ENCODE measurements around the gene VPS52.

Gene VPS52

DNA sequence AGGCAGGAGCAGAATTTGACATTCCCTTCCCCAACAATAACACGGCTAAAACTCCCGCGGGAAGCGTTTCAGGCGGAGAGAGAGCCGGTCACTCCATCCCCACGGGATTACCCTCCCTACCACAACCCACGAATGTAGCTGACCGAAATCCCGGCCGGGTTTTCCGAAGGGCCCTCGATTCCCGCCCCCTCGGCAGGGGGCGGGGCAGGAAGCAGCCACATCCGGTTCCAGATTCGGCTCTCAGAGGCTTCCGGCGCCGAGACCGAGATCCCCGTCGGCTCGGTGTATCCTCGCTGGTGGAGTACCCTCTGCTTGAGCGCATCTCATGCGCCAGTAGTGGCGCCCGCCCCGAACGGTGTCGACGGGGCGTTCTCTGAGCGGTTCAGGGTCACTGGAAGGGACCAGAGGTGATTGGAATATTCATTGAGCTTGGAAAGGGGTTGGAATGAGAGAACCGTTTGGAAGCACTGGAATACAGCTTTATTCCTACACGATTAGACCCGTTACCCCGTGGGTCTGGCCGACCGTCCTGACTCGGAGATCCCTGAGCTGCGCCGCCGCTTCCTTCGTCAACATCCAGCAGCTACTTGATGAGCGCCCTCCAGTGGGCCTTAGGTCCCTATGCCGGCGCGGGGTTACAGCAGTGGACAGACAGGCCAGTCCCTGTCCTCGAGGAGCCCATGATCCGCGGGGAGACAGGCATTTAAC is 27.7 kb upstream of the VPS52 start:
- peak overlapping the region; percentile 96 for H3K4me3 ChIP-seq (ENCODE audit: low read length)
- TF ChIP-seq, protein P1, sequence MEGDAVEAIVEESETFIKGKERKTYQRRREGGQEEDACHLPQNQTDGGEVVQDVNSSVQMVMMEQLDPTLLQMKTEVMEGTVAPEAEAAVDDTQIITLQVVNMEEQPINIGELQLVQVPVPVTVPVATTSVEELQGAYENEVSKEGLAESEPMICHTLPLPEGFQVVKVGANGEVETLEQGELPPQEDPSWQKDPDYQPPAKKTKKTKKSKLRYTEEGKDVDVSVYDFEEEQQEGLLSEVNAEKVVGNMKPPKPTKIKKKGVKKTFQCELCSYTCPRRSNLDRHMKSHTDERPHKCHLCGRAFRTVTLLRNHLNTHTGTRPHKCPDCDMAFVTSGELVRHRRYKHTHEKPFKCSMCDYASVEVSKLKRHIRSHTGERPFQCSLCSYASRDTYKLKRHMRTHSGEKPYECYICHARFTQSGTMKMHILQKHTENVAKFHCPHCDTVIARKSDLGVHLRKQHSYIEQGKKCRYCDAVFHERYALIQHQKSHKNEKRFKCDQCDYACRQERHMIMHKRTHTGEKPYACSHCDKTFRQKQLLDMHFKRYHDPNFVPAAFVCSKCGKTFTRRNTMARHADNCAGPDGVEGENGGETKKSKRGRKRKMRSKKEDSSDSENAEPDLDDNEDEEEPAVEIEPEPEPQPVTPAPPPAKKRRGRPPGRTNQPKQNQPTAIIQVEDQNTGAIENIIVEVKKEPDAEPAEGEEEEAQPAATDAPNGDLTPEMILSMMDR (conservative IDR thresholded peaks at IDR 0.05; ENCODE audit: low read depth, low read length) = peak; percentile 79
- no peak for DNase-seq (ENCODE audit: low read depth)

DNA sequence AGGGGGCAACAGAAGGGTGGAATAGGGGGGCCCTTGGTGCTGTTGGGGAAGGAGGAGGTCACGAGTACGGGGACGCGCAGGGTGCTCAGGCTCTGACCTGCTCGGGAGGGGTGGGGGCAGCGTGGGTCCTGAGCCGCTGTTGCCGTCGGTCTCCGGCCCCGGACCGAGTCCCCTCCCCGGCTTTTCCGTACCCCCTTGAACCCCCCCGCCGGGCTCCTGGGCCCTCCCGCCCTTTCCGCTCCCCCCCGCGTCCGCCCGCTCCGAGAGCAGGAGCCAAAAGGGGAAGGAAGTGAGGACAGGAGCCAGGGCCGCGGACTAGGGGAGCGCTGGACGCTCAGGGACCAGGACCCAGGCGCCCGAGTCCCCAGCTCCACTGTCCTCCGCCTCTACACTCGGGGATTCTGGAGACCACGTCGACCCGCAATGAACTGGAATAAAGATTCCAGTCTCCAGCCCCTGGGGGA is 27.1 kb upstream of the VPS52 start, which contains the start of gene RGL2:
TSS of gene RGL2 (minus strand) at position 170 of the 464 bp plus-strand sequence. CDS start 332 bp downstream, outside the sequence.
- TF ChIP-seq, protein P1 (conservative IDR thresholded peaks at IDR 0.05; ENCODE audit: low read depth, low read length) = no peak
- no peak for DNase-seq (ENCODE audit: low read depth)
- H3K4me3 ChIP-seq (ENCODE audit: low read length) = peak within 1 kb of the TSS; percentile 96

DNA sequence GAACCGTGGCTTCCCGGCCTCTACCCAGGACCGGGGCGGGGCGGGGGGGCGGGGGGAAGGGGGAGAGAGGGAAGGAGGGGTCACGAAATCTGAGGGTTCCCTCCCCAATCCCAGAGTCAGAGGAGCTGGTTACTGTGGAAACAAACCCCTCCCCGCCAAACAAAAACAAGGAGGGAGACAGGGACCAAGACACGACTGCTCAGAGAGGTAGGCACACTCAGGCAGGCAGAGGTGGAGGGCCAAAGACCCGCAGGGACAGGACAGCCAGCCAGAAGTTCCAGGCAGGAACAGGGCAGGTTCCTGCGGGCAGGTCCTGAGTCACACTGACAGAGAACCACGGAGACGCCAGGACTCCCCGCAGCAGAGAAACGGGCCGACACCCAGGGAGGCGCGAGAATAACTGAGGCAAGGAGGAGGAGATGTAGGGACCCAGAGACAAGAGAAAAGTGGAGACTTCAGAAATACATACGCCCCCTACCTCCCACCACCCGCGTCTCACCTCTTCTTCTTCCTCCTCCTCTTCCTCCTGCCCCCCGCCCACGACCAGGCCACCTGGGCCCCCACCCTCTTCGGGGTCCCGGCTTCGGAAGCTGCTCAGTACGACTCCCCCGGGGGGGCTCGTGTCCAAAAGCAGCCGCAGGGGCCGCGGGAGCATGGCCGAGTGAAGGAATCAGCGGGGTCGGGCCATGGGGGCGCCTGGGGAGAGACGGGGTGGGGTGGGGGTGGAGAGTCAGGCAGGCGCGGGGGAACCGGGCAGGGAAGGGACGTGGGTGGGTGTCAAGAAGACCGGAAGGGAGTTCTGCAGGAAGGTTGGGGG is 26.5 kb upstream of the VPS52 start:
- DNase-seq (ENCODE audit: low read depth) = no peak
- H3K4me3 ChIP-seq (ENCODE audit: low read length) = peak overlapping the region; percentile 96
- TF ChIP-seq, protein P1 (conservative IDR thresholded peaks at IDR 0.05; ENCODE audit: low read depth, low read length) = peak; percentile 8

DNA sequence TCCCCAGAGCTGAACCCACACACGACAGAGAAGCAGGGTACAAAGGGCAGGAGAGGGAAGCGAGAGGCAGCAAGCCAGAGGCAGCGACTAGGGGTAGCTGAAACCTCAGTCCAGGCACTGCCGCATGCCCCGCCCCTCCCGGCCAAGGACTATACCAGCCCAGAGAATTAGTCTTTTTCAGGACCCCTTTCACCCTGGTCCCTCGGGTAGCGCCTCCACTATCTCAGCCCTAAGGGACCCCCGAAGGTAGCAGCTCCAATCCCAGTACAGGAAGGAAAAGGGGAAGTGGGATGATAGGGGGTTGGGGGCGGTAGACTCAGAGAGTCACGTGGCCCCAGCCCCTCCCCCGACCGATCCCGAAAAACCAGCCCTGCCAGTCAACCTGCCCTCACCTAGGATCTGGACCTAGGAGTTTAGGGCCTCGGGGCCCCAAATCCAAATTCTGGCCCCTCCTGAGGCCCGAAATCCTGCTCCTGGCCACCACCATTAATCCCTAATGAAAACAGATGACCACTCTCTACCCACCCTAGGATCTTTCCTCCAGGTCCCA is 25.8 kb upstream of the VPS52 start:
- H3K4me3 ChIP-seq (ENCODE audit: low read length) = peak overlapping the region; percentile 96
- no peak for DNase-seq (ENCODE audit: low read depth)
- TF ChIP-seq, protein P1 (conservative IDR thresholded peaks at IDR 0.05; ENCODE audit: low read depth, low read length) = no peak

DNA sequence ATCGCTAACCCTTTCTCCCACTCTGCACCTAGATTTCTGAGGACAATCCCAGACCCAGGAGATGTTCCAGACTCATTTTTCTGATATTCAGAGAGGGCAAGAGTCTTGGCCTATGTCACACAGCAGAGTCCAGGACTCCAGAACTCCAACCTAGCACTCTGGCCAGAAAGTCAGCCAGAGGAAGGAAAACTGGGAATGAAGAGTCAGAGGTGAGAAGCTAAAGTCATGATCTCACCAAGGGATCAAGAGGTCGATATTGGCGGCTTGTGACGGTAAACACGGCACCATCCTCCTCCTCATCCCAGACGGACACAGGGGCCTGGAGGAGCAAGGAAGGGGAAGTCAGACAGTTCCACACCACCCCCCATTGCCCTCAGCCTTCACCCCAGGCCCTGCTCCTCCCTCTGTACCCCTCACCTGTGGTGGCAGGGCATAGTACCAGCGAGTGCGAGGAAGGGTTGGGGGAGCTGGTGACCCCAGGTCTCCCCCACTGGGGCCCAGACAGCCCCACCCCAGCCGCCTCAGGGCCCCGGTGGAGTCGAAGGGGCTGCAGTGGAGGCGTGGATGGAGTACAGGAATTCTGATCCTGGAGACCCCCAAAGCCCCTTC is 25.2 kb upstream of the VPS52 start:
- TF ChIP-seq, protein P1 (conservative IDR thresholded peaks at IDR 0.05; ENCODE audit: low read depth, low read length) = no peak
- DNase-seq (ENCODE audit: low read depth) = no peak
- peak overlapping the region; percentile 96 for H3K4me3 ChIP-seq (ENCODE audit: low read length)

DNA sequence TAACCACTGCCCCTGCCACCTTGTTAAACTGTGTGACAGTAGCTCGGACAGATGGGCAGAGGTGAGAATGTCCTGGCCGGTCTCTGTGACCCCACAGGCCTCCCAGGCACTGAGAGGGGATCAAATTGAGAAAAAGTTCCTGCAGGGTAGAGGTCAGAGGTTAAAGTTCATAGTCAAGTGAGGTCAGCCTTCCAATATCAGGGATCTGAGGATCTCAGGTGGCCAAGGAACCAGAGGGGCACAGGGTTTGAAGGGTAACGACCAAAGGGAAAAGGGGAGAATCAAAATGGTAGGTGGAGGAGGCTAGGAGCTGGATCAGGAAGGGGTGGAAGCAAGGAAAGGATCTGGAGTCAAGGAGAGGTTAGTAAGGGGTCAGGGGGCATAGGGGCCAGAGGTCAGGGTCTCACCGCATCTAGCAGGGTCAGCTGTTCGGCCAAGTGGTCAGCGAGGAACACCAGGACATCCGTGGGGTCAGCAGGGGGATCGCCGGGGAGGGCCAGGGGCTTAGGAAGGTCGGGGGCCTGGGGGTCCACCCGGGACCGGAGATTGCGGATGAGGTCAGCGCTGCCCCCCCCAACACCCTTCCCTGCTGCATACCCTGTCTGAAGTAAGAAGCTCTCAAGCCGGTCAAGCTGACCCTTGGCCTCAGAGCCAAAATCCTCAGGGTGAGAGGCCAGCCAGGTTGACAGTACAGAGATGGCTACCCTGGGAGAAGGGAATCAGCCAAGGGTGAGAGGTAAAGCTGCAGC is 24.1 kb upstream of the VPS52 start:
- no peak overlapping the region for H3K4me3 ChIP-seq (ENCODE audit: low read length)
- TF ChIP-seq, protein P1 (conservative IDR thresholded peaks at IDR 0.05; ENCODE audit: low read depth, low read length) = no peak
- DNase-seq (ENCODE audit: low read depth) = no peak

Data from retinal pigment epithelial cell (primary cell).